IPS-15b (cell line): Measurements from ENCODE around the gene TOP3B.
A peak's percentile ranks its signal among the peaks of the same experiment; 100 is the strongest.
"Not testable (repeated sequence)": the region's sequence is repeated elsewhere in the genome, so short reads cannot be mapped to it uniquely, and the experiment has no call there.

ENCODE experiments used
- H3K27me3 ChIP-seq: one replicate; pipeline ENCODE4 v1.6.1; 2013; ENCODE audit warnings: low read length; ENCODE audit not compliant: control insufficient read depth, insufficient read depth
- H3K36me3 ChIP-seq: one replicate; pipeline ENCODE4 v1.6.1; 2013; ENCODE audit warnings: low read length; ENCODE audit not compliant: control insufficient read depth, insufficient read depth
- H3K4me1 ChIP-seq: one replicate; pipeline ENCODE4 v1.6.1; 2013; ENCODE audit warnings: mild to moderate bottlenecking, low read length; ENCODE audit not compliant: control insufficient read depth, insufficient read depth
- H3K4me3 ChIP-seq: one replicate; pipeline ENCODE4 v1.5.1; 2013; ENCODE audit warnings: low read depth, low read length
- H3K9ac ChIP-seq: one replicate; pipeline ENCODE4 v1.6.1; 2013; ENCODE audit warnings: low read depth, mild to moderate bottlenecking, low read length
- H3K9me3 ChIP-seq: one replicate; pipeline ENCODE4 v1.6.1; 2013; ENCODE audit warnings: mild to moderate bottlenecking, low read length; ENCODE audit not compliant: control insufficient read depth, insufficient read depth

Gene TOP3B

GRCh38 chr22:21943571-21944448 lies 38.8 kb downstream of the TOP3B start:
- Histone ChIP-seq H3K27me3 (no peaks in the 10 kb centered on the region), H3K9me3 (no peaks in the 10 kb centered on the region), H3K36me3 (peaks cover 9% of the 10 kb centered on the region), H3K9ac (no peak overlapping the region), H3K4me1 (peaks cover 4% of the 10 kb centered on the region), H3K4me3 (no peak overlapping the region)

DNA sequence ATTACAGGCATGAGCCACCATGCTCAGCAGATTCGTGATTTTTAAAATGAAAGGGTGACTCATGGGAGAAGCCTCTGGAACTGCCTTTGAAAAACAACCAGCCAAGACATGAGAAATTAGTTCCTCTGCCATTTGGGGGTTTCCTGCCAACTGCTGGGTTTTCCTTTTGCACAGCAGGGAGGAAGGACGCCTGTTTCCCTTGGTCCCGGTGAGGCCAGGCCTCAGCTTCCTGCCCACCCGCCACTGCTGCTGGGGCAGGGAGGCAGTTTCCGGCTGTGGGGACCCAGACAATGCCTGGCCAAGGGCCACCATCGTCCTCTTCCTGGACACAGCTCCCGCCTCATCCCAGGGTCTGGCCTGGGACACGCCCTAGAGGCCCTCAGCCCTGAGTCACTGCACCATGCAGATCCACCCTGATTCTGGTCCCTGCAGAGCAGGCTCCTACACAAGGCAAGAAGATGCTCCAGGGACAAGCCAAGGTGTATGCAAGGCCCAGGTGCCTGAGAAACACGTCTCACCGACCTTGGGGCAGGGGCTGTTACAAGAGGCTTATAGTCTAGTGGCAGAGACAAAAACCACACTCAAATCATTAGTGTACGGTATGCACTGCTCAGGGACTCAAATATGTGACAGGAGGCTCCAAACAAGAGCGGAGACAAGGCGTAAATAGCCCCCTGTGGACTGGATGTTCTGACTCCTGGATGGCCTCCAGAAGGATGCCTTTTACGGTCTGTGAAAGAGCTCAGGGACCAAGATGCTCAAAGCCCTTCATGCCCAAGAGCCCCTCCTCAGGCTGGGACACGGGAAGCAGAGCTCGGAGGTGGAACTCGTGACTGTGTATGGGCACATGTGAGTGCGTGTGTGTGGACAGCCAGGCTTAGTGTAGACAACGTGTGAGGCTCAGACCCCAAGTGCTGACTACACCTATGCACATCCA lies 39.9 kb downstream of the TOP3B start:
- Histone ChIP-seq H3K9me3 (no peaks in the 10 kb centered on the region), H3K4me3 (no peak overlapping the region), H3K4me1 (peaks cover 4% of the 10 kb centered on the region), H3K9ac (no peak overlapping the region), H3K27me3 (no peaks in the 10 kb centered on the region), H3K36me3 (peaks cover 9% of the 10 kb centered on the region)

DNA sequence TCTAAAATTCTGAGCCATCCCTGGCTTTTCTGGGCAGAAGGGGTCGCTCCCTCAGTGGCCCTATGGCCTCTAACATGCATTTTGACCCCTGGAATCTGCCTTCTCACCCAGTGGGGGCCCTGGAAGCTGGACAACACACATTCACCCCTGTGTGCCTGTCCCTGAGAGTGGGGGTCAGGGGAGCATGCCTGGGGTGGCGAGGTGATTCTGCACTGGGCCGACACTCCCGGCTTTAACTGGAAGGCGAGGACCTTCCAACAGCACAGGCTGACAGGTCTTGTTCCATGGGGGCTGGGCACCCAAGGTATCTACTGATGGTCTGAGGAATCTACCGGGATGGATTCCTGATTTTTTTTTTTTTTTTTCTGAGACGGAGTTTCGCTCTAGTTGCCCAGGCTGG lies 40.7 kb downstream of the TOP3B start:
- Histone ChIP-seq H3K36me3 (peaks cover 9% of the 10 kb centered on the region), H3K9ac (no peak overlapping the region), H3K4me1 (no peaks in the 10 kb centered on the region), H3K27me3 (no peaks in the 10 kb centered on the region), H3K9me3 (no peaks in the 10 kb centered on the region), H3K4me3 (no peak overlapping the region)

GRCh38 chr22:21940521-21940920 lies 42.1 kb downstream of the TOP3B start:
- Histone ChIP-seq H3K4me3 (no peak overlapping the region), H3K36me3 (peaks cover 8% of the 10 kb centered on the region), H3K9ac (no peak overlapping the region), H3K27me3 (no peaks in the 10 kb centered on the region), H3K4me1 (no peaks in the 10 kb centered on the region), H3K9me3 (no peaks in the 10 kb centered on the region)

DNA sequence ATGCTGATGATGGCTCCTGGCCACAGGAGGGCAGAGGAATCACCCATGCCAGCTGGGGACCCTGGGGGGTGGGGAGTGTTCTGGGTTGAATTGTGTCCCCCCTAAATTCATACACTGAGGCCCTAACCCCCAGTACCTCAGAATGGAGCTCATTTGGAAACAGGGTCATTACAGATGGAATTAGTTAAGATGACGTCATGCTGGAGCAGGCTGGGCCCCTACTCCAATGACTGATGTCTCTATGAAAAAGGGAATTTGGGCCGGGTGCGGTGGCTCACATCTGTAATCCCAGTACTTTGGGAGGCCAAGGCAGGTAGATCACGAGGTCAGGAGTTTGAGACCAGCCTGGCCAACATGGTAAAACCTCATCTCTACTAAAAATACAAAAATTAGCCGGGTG lies 42.7 kb downstream of the TOP3B start:
- not testable (repeated sequence) for H3K9ac ChIP-seq, H3K4me3 ChIP-seq, H3K36me3 ChIP-seq, H3K27me3 ChIP-seq, H3K9me3 ChIP-seq, H3K4me1 ChIP-seq

DNA sequence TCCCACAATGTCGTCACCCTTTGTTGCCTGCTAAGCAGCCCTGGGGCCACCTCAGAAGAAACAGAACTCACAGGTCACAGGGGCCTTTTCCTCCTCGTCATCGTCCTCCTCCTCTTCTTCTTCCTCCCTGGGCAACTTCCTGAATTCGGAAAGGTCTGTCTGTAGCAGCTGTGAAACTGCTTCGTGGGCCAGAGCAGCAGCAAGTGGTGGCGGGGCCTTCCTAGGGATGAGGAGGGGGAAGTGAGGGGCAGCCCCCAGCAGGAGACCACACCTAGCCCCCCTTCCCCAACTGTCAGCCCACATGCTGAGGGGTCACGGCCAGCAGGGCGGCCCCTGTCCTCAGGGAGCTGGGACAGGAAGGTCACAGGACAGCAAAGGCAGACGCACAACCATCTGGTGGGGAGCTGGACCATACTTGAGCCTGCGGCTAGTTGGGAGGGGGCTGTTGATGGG lies 43.1 kb downstream of the TOP3B start:
- H3K4me3 ChIP-seq = no peak overlapping the region
- no peaks in the 10 kb centered on the region for H3K27me3 ChIP-seq
- no peaks in the 10 kb centered on the region for H3K9me3 ChIP-seq
- no peaks in the 10 kb centered on the region for H3K4me1 ChIP-seq
- H3K36me3 ChIP-seq = no peaks in the 10 kb centered on the region
- no peak overlapping the region for H3K9ac ChIP-seq

GRCh38 chr22:21938906-21939305 lies 43.7 kb downstream of the TOP3B start:
- H3K27me3 ChIP-seq = no peaks in the 10 kb centered on the region
- H3K4me3 ChIP-seq = no peak overlapping the region
- H3K4me1 ChIP-seq = no peaks in the 10 kb centered on the region
- H3K9me3 ChIP-seq = no peaks in the 10 kb centered on the region
- no peak overlapping the region for H3K9ac ChIP-seq
- H3K36me3 ChIP-seq = no peaks in the 10 kb centered on the region

DNA sequence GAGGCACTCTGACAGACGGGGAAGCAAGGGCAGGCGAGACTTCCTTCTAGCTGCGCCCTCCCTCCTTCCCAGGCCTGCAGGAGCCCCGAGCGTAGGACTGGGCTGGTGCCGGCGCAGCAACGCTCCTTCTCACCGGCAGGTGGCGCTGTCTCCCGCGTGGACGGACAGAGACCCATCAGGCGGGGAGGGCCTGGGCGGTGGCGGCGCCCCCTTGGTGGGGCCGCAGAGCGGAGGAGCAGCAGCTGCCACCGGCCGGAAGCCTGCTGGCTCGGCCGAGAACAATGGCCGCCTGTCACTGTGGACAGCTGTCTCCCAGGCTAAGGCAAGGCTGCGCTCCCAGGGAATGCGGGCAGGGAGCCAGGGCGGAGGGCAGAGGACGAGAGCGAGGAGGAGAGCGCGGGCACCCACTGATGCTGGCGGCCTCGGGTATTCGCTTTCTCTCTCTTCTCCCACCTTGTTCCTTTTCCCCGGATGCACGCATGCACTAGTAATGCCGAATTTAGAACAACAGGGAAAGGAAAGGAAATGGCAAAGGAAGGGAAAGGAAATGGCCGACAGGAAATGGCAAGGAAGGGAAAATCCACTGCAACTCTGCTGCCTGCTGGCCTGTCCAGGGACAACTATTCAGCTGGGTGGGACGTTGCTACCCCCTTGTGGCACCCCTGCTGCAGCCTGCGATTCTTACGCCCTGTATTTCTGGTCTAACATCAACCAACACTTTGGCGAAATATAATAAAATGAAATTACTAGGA lies 44.3 kb downstream of the TOP3B start:
- Histone ChIP-seq H3K4me3 (peak overlapping the region; percentile 91), H3K9ac (peak overlapping the region; percentile 85), H3K9me3 (no peaks in the 10 kb centered on the region), H3K4me1 (no peaks in the 10 kb centered on the region), H3K36me3 (no peaks in the 10 kb centered on the region), H3K27me3 (no peaks in the 10 kb centered on the region)

GRCh38 chr22:21937821-21938070 lies 44.8 kb downstream of the TOP3B start:
- Histone ChIP-seq H3K36me3 (peaks cover 2% of the 10 kb centered on the region), H3K9me3 (no peaks in the 10 kb centered on the region), H3K9ac (peak overlapping the region; percentile 26), H3K4me1 (no peaks in the 10 kb centered on the region), H3K27me3 (no peaks in the 10 kb centered on the region), H3K4me3 (peak overlapping the region; percentile 91)

DNA sequence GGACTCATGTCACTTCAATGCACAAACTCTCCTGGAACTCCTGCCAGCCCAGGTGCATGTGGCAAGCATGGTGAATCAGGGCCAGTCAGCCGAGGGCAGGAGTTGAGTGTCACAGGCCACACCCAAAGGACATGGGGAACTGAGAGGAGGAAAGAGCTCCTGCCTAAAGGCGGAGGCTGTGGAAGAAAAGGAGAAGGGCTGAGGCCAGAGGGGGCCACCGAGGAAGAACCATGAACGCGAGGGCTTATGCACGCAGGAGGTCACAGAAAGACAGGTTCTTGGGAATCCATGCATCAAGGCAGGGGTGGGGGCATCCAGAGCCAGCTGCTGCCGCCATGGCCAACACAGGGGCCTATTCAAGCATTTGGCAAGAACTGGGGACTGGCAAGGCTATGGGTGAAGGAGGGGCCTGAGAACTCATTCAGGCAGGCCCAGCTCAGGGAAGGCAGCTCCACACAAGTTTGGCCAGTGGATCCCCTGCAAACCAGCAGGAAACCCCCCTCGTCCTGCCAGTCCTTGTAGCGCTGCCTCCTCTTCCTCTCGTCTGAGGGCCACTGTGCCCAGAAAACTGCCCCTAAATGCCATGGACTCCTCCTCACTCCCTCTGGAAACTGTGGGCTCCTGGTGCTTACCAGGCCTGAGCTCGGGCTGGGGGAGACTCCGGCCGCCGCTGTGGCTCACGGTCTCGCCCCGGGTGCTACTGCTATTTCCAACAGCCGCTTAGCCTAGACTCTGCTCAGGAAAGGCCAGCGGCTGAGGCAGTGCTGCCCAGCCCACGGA lies 45.4 kb downstream of the TOP3B start:
- peak overlapping the region; percentile 26 for H3K9ac ChIP-seq
- peak overlapping the region; percentile 91 for H3K4me3 ChIP-seq
- H3K4me1 ChIP-seq = no peaks in the 10 kb centered on the region
- peaks cover 3% of the 10 kb centered on the region for H3K36me3 ChIP-seq
- no peaks in the 10 kb centered on the region for H3K9me3 ChIP-seq
- no peaks in the 10 kb centered on the region for H3K27me3 ChIP-seq
